NAMALWA (cell line): ENCODE data around the gene NR1H2.

Source experiments
- DNase-seq: peaks from one replicate; pipeline ENCODE4 v3.0.0-alpha.2; 2015; ENCODE audit warnings: low spot score

The NR1H2 gene

GRCh38 chr19:50422397-50423278 is 46.4 kb downstream of the NR1H2 start:
- DNase-seq, result no peak

GRCh38 chr19:50423279-50424113 is 47.2 kb downstream of the NR1H2 start:
- no peak for DNase-seq

DNA sequence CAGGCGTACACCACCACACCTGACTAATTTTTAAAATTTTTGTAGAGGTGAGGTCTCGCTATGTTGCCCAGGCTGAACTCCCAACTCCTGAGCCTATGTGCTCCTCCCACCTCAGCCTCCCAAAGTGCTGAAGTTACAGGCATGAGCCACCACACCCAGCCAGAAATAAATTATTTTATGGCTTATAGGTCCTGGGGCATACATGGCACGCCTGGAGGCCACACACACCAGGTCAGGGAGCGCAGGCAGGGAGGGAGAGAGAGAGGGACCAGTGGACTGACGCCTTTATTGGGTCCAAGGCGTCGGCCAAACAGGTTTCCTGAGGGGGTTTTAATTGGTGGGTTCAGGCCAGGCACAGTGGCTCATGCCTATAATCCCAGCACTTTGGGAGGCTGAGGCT is 49.3 kb downstream of the NR1H2 start:
- no peak for DNase-seq

GRCh38 chr19:50427318-50427925 is 51.2 kb downstream of the NR1H2 start:
- no peak for DNase-seq

DNA sequence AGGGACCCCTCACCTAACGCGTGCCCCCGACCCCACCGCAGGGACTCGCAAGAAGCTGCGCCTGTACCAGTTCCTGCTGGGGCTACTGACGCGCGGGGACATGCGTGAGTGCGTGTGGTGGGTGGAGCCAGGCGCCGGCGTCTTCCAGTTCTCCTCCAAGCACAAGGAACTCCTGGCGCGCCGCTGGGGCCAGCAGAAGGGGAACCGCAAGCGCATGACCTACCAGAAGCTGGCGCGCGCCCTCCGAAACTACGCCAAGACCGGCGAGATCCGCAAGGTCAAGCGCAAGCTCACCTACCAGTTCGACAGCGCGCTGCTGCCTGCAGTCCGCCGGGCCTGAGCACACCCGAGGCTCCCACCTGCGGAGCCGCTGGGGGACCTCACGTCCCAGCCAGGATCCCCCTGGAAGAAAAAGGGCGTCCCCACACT is 51.8 kb downstream of the NR1H2 start:
- DNase-seq, result no peak

GRCh38 chr19:50428772-50429463 is 52.7 kb downstream of the NR1H2 start:
- DNase-seq, result peak; percentile 39

DNA sequence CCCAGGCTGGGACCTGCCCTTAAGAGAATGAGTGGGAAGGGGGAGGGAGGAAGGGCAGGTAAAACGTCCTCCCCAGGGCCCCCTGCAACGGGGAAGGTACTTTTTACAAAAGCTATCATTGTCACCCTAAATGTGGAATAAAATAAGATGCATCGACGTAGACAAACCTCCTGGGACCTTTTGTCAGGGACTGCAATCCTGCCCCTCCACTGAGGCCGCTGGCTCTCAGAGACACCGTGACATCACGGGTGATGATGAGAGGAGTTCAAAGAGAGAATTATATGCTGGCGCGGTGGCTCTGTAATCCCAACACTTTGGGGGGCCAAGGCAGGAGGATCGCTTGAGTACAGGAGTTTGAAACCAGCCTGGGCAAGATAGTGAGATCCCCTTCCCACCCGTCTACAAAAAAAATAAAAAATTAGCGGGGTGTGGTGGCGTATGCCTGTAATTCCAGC is 54.7 kb downstream of the NR1H2 start:
- peak; percentile 70 for DNase-seq

- DNase-seq, result peak; percentile 90
Measured at GRCh38 chr19:50431343-50432220, 55.3 kb downstream of the NR1H2 start.

GRCh38 chr19:50432221-50433028 is 56.2 kb downstream of the NR1H2 start, which contains the start of gene MYBPC2:
Gene MYBPC2, plus strand, starts transcription at chr19:50432892. Its CDS starts 62 bp downstream, at chr19:50432954.
- peak; percentile 77 for DNase-seq
